Measurements from ENCODE around the gene GNE.

GNE gene

DNA sequence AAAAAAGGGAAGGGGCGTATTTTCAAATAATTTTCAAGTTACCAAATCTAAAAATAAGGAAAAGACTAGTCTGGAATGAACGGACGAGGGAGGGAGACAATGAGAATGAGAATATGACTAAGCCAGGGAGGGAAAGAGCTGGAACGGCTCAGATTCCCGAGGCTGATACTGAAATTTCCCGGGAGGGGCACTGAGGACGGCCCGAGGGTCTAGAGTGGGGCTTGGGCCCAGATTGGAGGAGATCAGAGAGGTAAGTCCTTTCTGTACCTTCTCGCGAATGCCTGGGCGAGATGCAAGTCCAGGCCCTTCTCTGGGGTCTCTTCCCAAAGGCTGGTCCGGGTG, 92.5 kb downstream of the GNE start:
- no peak for TF ChIP-seq TEAD4 (IDR thresholded peaks at IDR 0.05)
- TF ChIP-seq, protein P1, sequence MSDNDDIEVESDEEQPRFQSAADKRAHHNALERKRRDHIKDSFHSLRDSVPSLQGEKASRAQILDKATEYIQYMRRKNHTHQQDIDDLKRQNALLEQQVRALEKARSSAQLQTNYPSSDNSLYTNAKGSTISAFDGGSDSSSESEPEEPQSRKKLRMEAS (IDR thresholded peaks at IDR 0.05): no peak
- no peak for TF ChIP-seq TAF1 (IDR thresholded peaks at IDR 0.05; ENCODE audit: low read depth)
- no peak for TF ChIP-seq RAD21 (IDR thresholded peaks at IDR 0.05; ENCODE audit: low read depth)
- no peak for TF ChIP-seq FOXM1 (IDR thresholded peaks at IDR 0.05; ENCODE audit: borderline replicate concordance, low read depth)
- TF ChIP-seq EGR1 (IDR thresholded peaks at IDR 0.05): no peak
- TF ChIP-seq EP300 (IDR thresholded peaks at IDR 0.05; ENCODE audit: borderline replicate concordance): no peak
- TF ChIP-seq CREB1 (IDR thresholded peaks at IDR 0.05; ENCODE audit: low read depth): no peak
- no peak for TF ChIP-seq CEBPB (IDR thresholded peaks at IDR 0.05)

DNA sequence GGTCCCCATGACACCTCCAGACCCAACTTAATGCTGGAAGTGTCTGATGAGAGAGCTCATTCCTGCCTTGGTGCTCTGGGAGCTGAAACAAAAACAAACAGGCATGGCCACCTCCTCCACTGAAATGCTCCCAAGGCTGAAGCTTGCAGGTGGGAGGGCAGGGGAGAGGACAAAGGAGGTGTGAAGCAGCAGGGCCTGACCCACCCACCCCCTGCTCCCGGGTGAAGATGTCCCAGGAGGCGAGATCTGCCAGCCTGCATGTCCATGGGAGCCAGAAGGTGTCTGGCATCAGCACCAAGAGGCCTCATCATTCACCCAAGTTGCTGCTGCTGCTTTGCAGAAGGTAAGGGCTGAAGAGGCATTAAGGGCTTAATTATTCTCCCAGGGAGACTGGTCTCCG, 93.3 kb downstream of the GNE start:
- TF ChIP-seq TCF12 (IDR thresholded peaks at IDR 0.05; ENCODE audit: low read depth): no peak
- no peak for TF ChIP-seq FOXM1 (IDR thresholded peaks at IDR 0.05; ENCODE audit: borderline replicate concordance, low read depth)
- TF ChIP-seq EP300 (IDR thresholded peaks at IDR 0.05; ENCODE audit: borderline replicate concordance): no peak
- no peak for TF ChIP-seq RAD21 (IDR thresholded peaks at IDR 0.05; ENCODE audit: low read depth)
- TF ChIP-seq EGR1 (IDR thresholded peaks at IDR 0.05): no peak
- no peak for TF ChIP-seq NFIC (IDR thresholded peaks at IDR 0.05)
- no peak for TF ChIP-seq YY1 (IDR thresholded peaks at IDR 0.05; ENCODE audit: low read depth)
